Peyer's patch (tissue), 4 donors: Measurements from ENCODE around the gene KIRREL1.

Source experiments
- POLR2A ChIP-seq, 2 donors: fragments of 450-650 bp; IDR thresholded peaks; one replicate each; pipeline ENCODE4 v1.5.1; 2017; ENCODE audit warnings: antibody characterized with exemption in 2 of 2, mild to moderate bottlenecking in 2 of 2, moderate library complexity in 2 of 2
- TF ChIP-seq, protein P1 (sequence below), 6 experiments: fragments of 450-650 bp in 4 of 6; fragments of 200-600 bp in 2 of 6; sonication (generic) in 1 of 6; IDR thresholded peaks; one replicate each; pipeline ENCODE4 v1.5.1; 2017 to 2019; ENCODE audit warnings: antibody characterized with exemption in 6 of 6, mild to moderate bottlenecking in 3 of 6, moderate library complexity in 1 of 6

GRCh38 chr1:157963713-157964112 is 29.7 kb upstream of the KIRREL1 start:
- TF ChIP-seq, protein P1, sequence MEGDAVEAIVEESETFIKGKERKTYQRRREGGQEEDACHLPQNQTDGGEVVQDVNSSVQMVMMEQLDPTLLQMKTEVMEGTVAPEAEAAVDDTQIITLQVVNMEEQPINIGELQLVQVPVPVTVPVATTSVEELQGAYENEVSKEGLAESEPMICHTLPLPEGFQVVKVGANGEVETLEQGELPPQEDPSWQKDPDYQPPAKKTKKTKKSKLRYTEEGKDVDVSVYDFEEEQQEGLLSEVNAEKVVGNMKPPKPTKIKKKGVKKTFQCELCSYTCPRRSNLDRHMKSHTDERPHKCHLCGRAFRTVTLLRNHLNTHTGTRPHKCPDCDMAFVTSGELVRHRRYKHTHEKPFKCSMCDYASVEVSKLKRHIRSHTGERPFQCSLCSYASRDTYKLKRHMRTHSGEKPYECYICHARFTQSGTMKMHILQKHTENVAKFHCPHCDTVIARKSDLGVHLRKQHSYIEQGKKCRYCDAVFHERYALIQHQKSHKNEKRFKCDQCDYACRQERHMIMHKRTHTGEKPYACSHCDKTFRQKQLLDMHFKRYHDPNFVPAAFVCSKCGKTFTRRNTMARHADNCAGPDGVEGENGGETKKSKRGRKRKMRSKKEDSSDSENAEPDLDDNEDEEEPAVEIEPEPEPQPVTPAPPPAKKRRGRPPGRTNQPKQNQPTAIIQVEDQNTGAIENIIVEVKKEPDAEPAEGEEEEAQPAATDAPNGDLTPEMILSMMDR (IDR thresholded peaks at IDR 0.05), result peak; percentile 59 to 89 (median 84)
- no peak for TF ChIP-seq POLR2A (IDR thresholded peaks at IDR 0.05)
